Mesendoderm (in vitro differentiated cells): Measurements from ENCODE around the gene NUDT3.
"Not testable (repeated sequence)": the region's sequence is repeated elsewhere in the genome, so short reads cannot be mapped to it uniquely, and the experiment has no call there.

ENCODE experiments used
- DNase-seq: peaks from one replicate; pipeline ENCODE4 v3.0.0; 2013
- H2AK5ac ChIP-seq: 2 replicates; pipeline ENCODE4 v1.6.1; 2013; ENCODE audit warnings: low read length, inconsistent platforms
- H2BK120ac ChIP-seq: 2 replicates; pipeline ENCODE4 v1.6.1; 2013; ENCODE audit warnings: low read depth, mild to moderate bottlenecking, low read length, moderate library complexity, mixed read lengths
- H2BK15ac ChIP-seq: replicated peaks from 2 replicates; pipeline ENCODE4 v1.6.1; 2013; ENCODE audit warnings: low read depth, mild to moderate bottlenecking, moderate library complexity
- H2BK5ac ChIP-seq: 2 replicates; pipeline ENCODE4 v1.6.1; 2013; ENCODE audit warnings: low read length, inconsistent platforms
- H3K18ac ChIP-seq: 2 replicates; pipeline ENCODE4 v1.6.1; 2013; ENCODE audit warnings: mild to moderate bottlenecking, low read length, mixed read lengths
- H3K23ac ChIP-seq: one replicate; pipeline ENCODE4 v1.6.1; 2013; ENCODE audit warnings: low read length
- H3K27ac ChIP-seq: 2 replicates; pipeline ENCODE4 v1.5.1; 2013; ENCODE audit warnings: low read depth, mild to moderate bottlenecking, inconsistent platforms, low read length, moderate library complexity
- H3K27me3 ChIP-seq: 2 replicates; pipeline ENCODE4 v1.6.1; 2013; ENCODE audit warnings: low read length, control low read depth, mild to moderate bottlenecking, inconsistent platforms; ENCODE audit not compliant: insufficient read depth, poor library complexity
- H3K36me3 ChIP-seq: 2 replicates; pipeline ENCODE4 v1.6.1; 2013; ENCODE audit warnings: low read length, inconsistent platforms; ENCODE audit not compliant: control insufficient read depth, insufficient read depth
- H3K4ac ChIP-seq: one replicate; pipeline ENCODE4 v1.6.1; 2013; ENCODE audit warnings: low read depth, mild to moderate bottlenecking, low read length, moderate library complexity
- H3K4me1 ChIP-seq: 2 replicates; pipeline ENCODE4 v1.6.1; 2013; ENCODE audit warnings: low read depth, low read length, inconsistent platforms; ENCODE audit not compliant: control insufficient read depth
- H3K4me2 ChIP-seq: 2 replicates; pipeline ENCODE4 v1.6.1; 2013; ENCODE audit warnings: low read length
- H3K4me3 ChIP-seq: 2 replicates; pipeline ENCODE4 v1.5.1; 2013; ENCODE audit warnings: mild to moderate bottlenecking, low read length
- H3K56ac ChIP-seq: one replicate; pipeline ENCODE4 v1.6.1; 2013; ENCODE audit warnings: low read length
- H3K79me1 ChIP-seq: 2 replicates; pipeline ENCODE4 v1.6.1; 2013; ENCODE audit warnings: low read length, inconsistent platforms
- H3K79me2 ChIP-seq: 2 replicates; pipeline ENCODE4 v1.6.1; 2013; ENCODE audit warnings: mild to moderate bottlenecking, low read length; ENCODE audit not compliant: control insufficient read depth, insufficient read depth
- H3K9ac ChIP-seq: 2 replicates; pipeline ENCODE4 v1.6.1; 2013; ENCODE audit warnings: low read length, inconsistent platforms
- H4K5ac ChIP-seq: one replicate; pipeline ENCODE4 v1.6.1; 2013; ENCODE audit warnings: low read length
- H4K8ac ChIP-seq: one replicate; pipeline ENCODE4 v1.6.1; 2013; ENCODE audit warnings: low read depth, mild to moderate bottlenecking, control low read depth, low read length, moderate library complexity
- WGBS: extraction: QIAGEN DNeasy Blood & Tissue Kit; methylation state at CpG from one replicate; pipeline ENCODE4 v1.1.7; 2013; ENCODE audit warnings: low lambda C conversion rate, missing lambda C conversion rate; ENCODE audit not compliant: insufficient coverage; ENCODE audit errors: extremely low coverage; 5-methylcytosine and 5-hydroxymethylcytosine counted together

NUDT3 gene

DNA sequence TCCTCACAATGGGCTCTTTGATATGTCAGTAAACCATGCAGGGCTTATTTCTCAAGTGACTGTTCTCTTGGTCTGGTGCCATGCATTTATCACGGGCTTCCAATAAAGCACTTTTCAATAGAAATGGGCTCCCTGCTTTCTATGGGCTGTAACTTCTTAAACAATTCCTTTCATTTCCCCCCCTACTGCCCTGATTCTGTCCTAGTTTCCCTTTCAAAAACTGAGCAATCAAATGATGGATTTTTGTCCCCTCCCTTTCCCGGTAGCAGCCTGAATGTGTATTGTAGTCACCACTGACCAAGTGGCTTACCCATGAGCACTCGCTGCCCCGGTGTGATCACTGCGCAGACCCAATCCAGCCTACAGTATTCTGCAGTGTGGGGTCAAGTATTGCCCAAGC lies 19.5 kb upstream of the NUDT3 start:
- Histone ChIP-seq H3K56ac (no peak overlapping the region), H3K4me1 (no peaks in the 10 kb centered on the region), H2AK5ac (no peak overlapping the region), H3K36me3 (peaks cover 2% of the 10 kb centered on the region), H4K5ac (no peak overlapping the region), H3K23ac (no peak overlapping the region), H3K9ac (no peak overlapping the region), H3K79me2 (no peaks in the 10 kb centered on the region), H2BK15ac (no peak overlapping the region), H4K8ac (no peak overlapping the region), H3K4me2 (no peak overlapping the region), H3K27ac (no peak overlapping the region), H3K27me3 (no peaks in the 10 kb centered on the region), H3K4me3 (no peak overlapping the region), H3K18ac (no peak overlapping the region), H2BK5ac (no peak overlapping the region), H3K4ac (no peak overlapping the region), H2BK120ac (no peak overlapping the region), H3K79me1 (no peaks in the 10 kb centered on the region)
- no peak for DNase-seq
- WGBS, result no CpG with 5 or more reads among the region's 5 CpGs

DNA sequence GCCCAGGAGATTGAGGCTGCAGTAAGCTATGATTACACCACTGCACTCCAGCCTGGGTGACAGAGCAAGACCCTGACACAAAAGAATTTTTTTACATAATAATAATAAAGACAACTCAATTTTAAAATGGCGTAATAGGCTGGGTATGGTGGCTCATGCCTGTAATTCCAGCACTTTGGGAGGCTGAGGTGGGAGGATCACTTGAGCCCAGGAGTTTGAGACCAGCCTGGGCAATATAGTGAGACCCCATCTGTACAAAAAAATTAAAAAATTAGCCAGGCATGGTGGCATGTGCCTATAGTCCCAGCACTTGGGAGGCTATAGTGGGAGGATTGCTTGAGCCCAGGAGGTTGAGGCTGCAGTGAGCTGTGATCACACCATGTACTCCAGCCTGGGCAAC lies 15.4 kb upstream of the NUDT3 start:
- H2BK15ac ChIP-seq, H3K23ac ChIP-seq, H3K9ac ChIP-seq, H3K56ac ChIP-seq, H3K79me2 ChIP-seq, H3K79me1 ChIP-seq, H3K27me3 ChIP-seq, H4K5ac ChIP-seq, H3K36me3 ChIP-seq, H3K4me2 ChIP-seq, H3K4me1 ChIP-seq, DNase-seq, H2AK5ac ChIP-seq, H3K18ac ChIP-seq, H3K4me3 ChIP-seq, H4K8ac ChIP-seq, H3K4ac ChIP-seq, H2BK120ac ChIP-seq, H2BK5ac ChIP-seq, H3K27ac ChIP-seq: not testable (repeated sequence)
- no CpG with 5 or more reads among the region's 1 CpG for WGBS

DNA sequence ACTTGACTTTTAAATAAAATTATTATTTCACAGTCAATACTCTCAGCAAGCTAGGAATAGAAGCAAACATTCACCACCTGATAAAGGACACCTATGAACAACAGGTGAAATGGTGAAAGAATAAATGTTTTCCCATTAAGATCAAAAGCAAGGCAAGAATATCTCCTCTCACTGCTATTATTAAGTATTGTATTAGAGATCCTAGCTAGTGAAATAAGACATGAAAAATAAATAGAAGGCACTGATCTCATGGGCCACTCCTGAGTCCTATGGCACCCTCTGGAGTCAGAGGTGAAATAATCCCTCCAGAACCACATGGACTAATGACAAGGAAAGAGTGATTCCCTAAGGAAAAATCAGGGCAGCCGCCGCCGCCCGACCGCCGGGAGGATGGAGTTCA lies 4.0 kb upstream of the NUDT3 start:
- Histone ChIP-seq H4K8ac (no peak overlapping the region), H2BK15ac (no peak overlapping the region), H2BK5ac (no peak overlapping the region), H3K4me1 (no peaks in the 10 kb centered on the region), H3K9ac (no peak overlapping the region), H3K4ac (no peak overlapping the region), H3K18ac (no peak overlapping the region), H3K4me2 (no peak overlapping the region), H2AK5ac (no peak overlapping the region), H3K79me2 (peaks cover 3% of the 10 kb centered on the region), H3K27me3 (no peaks in the 10 kb centered on the region), H4K5ac (no peak overlapping the region), H2BK120ac (no peak overlapping the region), H3K56ac (no peak overlapping the region), H3K36me3 (no peaks in the 10 kb centered on the region), H3K23ac (no peak overlapping the region), H3K4me3 (no peak overlapping the region), H3K79me1 (no peaks in the 10 kb centered on the region), H3K27ac (no peak overlapping the region)
- no CpG with 5 or more reads among the region's 6 CpGs for WGBS
- no peak for DNase-seq

DNA sequence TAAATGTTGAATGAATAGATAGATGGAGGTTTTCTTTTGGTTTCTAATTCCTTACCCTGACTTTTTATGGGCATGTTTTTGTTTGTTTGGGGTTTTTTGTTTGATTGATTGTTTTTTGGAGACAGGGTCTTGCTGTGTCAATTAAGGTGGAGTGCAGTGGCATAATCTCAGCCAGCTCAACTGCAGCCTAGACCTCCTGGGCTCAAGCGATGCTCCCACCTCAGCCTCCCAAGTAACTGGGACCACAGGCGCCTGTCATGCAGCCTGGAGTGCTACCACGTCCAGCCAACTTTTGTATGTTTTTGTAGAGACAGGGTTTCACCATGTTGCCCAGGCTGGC lies 1.5 kb upstream of the NUDT3 start:
- no peaks in the 10 kb centered on the region for H3K4me1 ChIP-seq
- H3K23ac ChIP-seq, result no peak overlapping the region
- H3K4ac ChIP-seq, result no peak overlapping the region
- no peak for DNase-seq
- H2AK5ac ChIP-seq, result no peak overlapping the region
- no peak overlapping the region for H2BK120ac ChIP-seq
- H3K36me3 ChIP-seq, result no peaks in the 10 kb centered on the region
- no peak overlapping the region for H3K9ac ChIP-seq
- no peaks in the 10 kb centered on the region for H3K27me3 ChIP-seq
- H4K8ac ChIP-seq, result no peak overlapping the region
- no peak overlapping the region for H4K5ac ChIP-seq
- no peak overlapping the region for H3K4me3 ChIP-seq
- H3K27ac ChIP-seq, result no peak overlapping the region
- no peak overlapping the region for H3K18ac ChIP-seq
- no peak overlapping the region for H2BK5ac ChIP-seq
- H3K79me2 ChIP-seq, result peaks cover 24% of the 10 kb centered on the region
- no peak overlapping the region for H2BK15ac ChIP-seq
- no CpG with 5 or more reads among the region's 3 CpGs for WGBS
- H3K56ac ChIP-seq, result no peak overlapping the region
- H3K79me1 ChIP-seq, result peaks cover 5% of the 10 kb centered on the region
- H3K4me2 ChIP-seq, result no peak overlapping the region

DNA sequence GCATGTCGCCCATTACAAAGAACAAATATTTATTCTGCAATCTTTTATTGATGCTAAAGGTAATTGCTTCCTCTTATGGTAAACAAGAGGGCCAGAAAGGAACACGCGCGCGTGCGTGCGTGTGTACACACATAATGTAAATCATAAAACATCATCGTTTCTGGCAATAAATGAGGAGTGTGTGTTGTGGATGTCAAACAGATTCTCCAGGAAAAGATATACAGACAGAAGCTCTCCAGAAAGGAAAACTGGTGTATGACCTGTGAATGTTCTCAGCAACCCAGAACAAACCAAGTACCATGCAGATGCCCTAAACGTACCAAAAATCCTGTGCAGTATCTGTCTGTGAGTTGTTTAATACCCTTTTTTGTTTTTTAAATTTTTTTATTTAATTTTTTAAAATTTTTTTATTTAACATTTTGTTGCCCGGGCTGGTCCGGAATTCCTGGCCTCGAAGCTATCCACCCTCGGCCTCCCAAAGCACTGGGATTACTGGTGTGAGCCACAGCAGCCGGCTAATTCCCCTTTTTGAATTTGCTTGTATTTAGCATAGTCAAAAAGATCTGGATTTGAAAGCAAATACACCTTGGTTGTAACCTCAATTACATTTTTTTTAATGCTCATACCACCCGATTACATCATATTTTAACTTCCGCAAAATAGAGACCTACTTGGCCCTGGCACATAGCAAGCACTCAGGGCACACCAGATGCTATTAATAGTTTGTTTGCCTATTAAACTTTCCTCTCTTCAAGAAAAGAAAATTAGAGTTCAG lies 909 bp upstream of the NUDT3 start:
- Histone ChIP-seq H4K5ac (no peak overlapping the region), H3K79me1 (peaks cover 5% of the 10 kb centered on the region), H2BK5ac (no peak overlapping the region), H3K4me1 (no peaks in the 10 kb centered on the region), H3K56ac (peak overlapping the region; percentile 92), H4K8ac (no peak overlapping the region), H2BK120ac (no peak overlapping the region), H3K9ac (peak overlapping the region; percentile 74), H3K4ac (no peak overlapping the region), H2AK5ac (no peak overlapping the region), H3K27ac (no peak overlapping the region), H3K4me2 (peak overlapping the region; percentile 97), H3K27me3 (no peaks in the 10 kb centered on the region), H3K23ac (no peak overlapping the region), H2BK15ac (no peak overlapping the region), H3K36me3 (no peaks in the 10 kb centered on the region), H3K79me2 (peaks cover 29% of the 10 kb centered on the region), H3K18ac (no peak overlapping the region), H3K4me3 (no peak overlapping the region)
- 100% methylated on average over 2 of the region's 16 CpGs for WGBS
- no peak for DNase-seq
